ENCODE data around the gene PTPN18. TPM values are rescaled to one million over a fixed set of nuclear protein-coding genes. Genes with fewer than 3 reads are reported as not detected.

PTPN18 gene
- total RNA-seq, 1 experiment from 2014 or later, result 15.7 TPM

- TF ChIP-seq ZSCAN18 (CRISPR knock-in tag; IDR thresholded peaks at IDR 0.05), result no peak
- no peak for TF ChIP-seq KAT7 (CRISPR knock-in tag; IDR thresholded peaks at IDR 0.05; ENCODE audit: borderline replicate concordance)
- no peak for TF ChIP-seq ESRRA (CRISPR knock-in tag; IDR thresholded peaks at IDR 0.05; ENCODE audit: borderline replicate concordance)
- no peak for TF ChIP-seq E2F1 (CRISPR knock-in tag; IDR thresholded peaks at IDR 0.05)
- TF ChIP-seq GABPB1 (CRISPR knock-in tag; IDR thresholded peaks at IDR 0.05), result no peak
Observed at GRCh38 chr2:130358420-130359350, 2.8 kb downstream of the PTPN18 start (continued).

GRCh38 chr2:130359466-130359865, 3.6 kb downstream of the PTPN18 start:
- no peak for DNase-seq (ENCODE audit: low spot score)
- no peak for TF ChIP-seq OVOL2 (CRISPR knock-in tag; IDR thresholded peaks at IDR 0.05; ENCODE audit: borderline replicate concordance)
- TF ChIP-seq ERG (CRISPR knock-in tag; IDR thresholded peaks at IDR 0.05), result no peak
- TF ChIP-seq MXD4 (CRISPR knock-in tag; IDR thresholded peaks at IDR 0.05; ENCODE audit: borderline replicate concordance), result no peak
- no peak for TF ChIP-seq TCF7 (CRISPR knock-in tag; IDR thresholded peaks at IDR 0.05; ENCODE audit: low read depth)
- no peak for TF ChIP-seq RELA (CRISPR knock-in tag; IDR thresholded peaks at IDR 0.05; ENCODE audit: borderline replicate concordance)
- TF ChIP-seq ZNF512 (CRISPR knock-in tag; IDR thresholded peaks at IDR 0.05; ENCODE audit: borderline replicate concordance), result no peak
- no peak for TF ChIP-seq IRF2 (CRISPR knock-in tag; IDR thresholded peaks at IDR 0.05; ENCODE audit: borderline replicate concordance, low read depth)
- TF ChIP-seq ZSCAN18 (CRISPR knock-in tag; IDR thresholded peaks at IDR 0.05), result no peak
- TF ChIP-seq ZNF396 (CRISPR knock-in tag; IDR thresholded peaks at IDR 0.05; ENCODE audit: borderline replicate concordance), result no peak
- no peak for TF ChIP-seq NR1H2 (CRISPR knock-in tag; IDR thresholded peaks at IDR 0.05)
- TF ChIP-seq E2F5 (CRISPR knock-in tag; IDR thresholded peaks at IDR 0.05), result no peak
- TF ChIP-seq ZNF219 (CRISPR knock-in tag; IDR thresholded peaks at IDR 0.05; ENCODE audit: borderline replicate concordance), result no peak
- no peak for TF ChIP-seq AR (CRISPR knock-in tag; IDR thresholded peaks at IDR 0.05)
- Mint-ChIP-seq H3K27ac (no peak overlapping the region), H3K4me3 (no peak overlapping the region), H3K9me3 (0 out of 2 replicates have a peak, but pooled peaks cover 5% of the 10 kb centered on the region), H3K27me3 (ENCODE audit: low read depth) (peaks cover 23% of the 10 kb centered on the region), H3K36me3 (no peaks in the 10 kb centered on the region), H3K4me1 (peaks cover 8% of the 10 kb centered on the region)
- no peak for ATAC-seq
- ChIA-PET POLR2A (no interaction called here), CTCF (interaction anchor here (0.7 kb wide), 1 partner anchor 23 kb away, joined by 3 read pairs; no protein-coding TSS in a partner anchor)
